Naive thymus-derived CD4-positive, alpha-beta T cell (primary cell): ENCODE results near the gene ABCB7. TPM values are rescaled to one million over a fixed set of nuclear protein-coding genes. Genes with fewer than 3 reads are reported as not detected.
A peak's percentile ranks its signal among the peaks of the same experiment; 100 is the strongest.

ENCODE experiments used
- ATAC-seq: fragments of 150-1000 bp; cut with Tn5 transposase; 2 replicates; pipeline ENCODE4 v1.10.0; 2021; ENCODE audit warnings: mild to moderate bottlenecking, moderate library complexity
- CTCF ChIA-PET: fragments of 350-600 bp; sonication (Branson Sonifier 250); formaldehyde crosslinking; loops from one replicate; lab custom pipeline; 2021; ENCODE audit warnings: antibody characterized with exemption; lab: Charles Lee
- POLR2A ChIA-PET: fragments of 350-600 bp; sonication (Branson Sonifier 250); formaldehyde crosslinking; loops from one replicate; lab custom pipeline; 2021; ENCODE audit warnings: antibody characterized with exemption, inconsistent platforms; lab: Charles Lee
- DNase-seq, 9 donors: peaks; one replicate each; pipeline versions ENCODE4 v3.0.0 to v3.0.0-alpha.2; 2020 to 2022; ENCODE audit warnings: mixed read lengths in 1 of 9
- H3K27ac ChIP-seq: one replicate; pipeline ENCODE4 v1.7.0; 2013; ENCODE audit warnings: mild to moderate bottlenecking, low read depth, low read length, moderate library complexity
- H3K27me3 ChIP-seq, 2 donors: one replicate each; pipeline ENCODE4 v1.7.0; 2013; ENCODE audit warnings: low read length in 2 of 2, mild to moderate bottlenecking in 2 of 2, moderate library complexity in 2 of 2; ENCODE audit not compliant: control insufficient read depth in 2 of 2, insufficient read depth in 2 of 2
- H3K36me3 ChIP-seq, 3 experiments: 1 replicate in 2 of 3; 2 replicates in 1 of 3; pipeline ENCODE4 v1.7.0; 2013; ENCODE audit warnings: low read length in 3 of 3, mild to moderate bottlenecking in 3 of 3, moderate library complexity in 1 of 3; ENCODE audit not compliant: insufficient read depth in 3 of 3, control insufficient read depth in 2 of 3
- H3K4me1 ChIP-seq, 2 donors: one replicate each; pipeline ENCODE4 v1.7.0; 2013; ENCODE audit warnings: low read length in 2 of 2, mild to moderate bottlenecking in 2 of 2, moderate library complexity in 1 of 2; ENCODE audit not compliant: control insufficient read depth in 2 of 2, insufficient read depth in 2 of 2
- H3K4me3 ChIP-seq: 2 replicates; pipeline ENCODE4 v1.7.0; 2013; ENCODE audit warnings: mild to moderate bottlenecking, low read length
- H3K9me3 ChIP-seq, 3 experiments: 1 replicate in 2 of 3; 2 replicates in 1 of 3; pipeline ENCODE4 v1.7.0; 2013; ENCODE audit warnings: low read length in 3 of 3; ENCODE audit not compliant: control insufficient read depth in 2 of 3
- H3K27ac Mint-ChIP-seq, 9 donors: one replicate each; pipeline ENCODE4 v1.8.0; 2020 to 2022; ENCODE audit warnings: mixed read lengths in 9 of 9, mild to moderate bottlenecking in 8 of 9, moderate library complexity in 5 of 9, inconsistent platforms in 2 of 9
- H3K27me3 Mint-ChIP-seq, 5 donors: one replicate each; pipeline ENCODE4 v1.8.0; 2021 to 2022; ENCODE audit warnings: mixed read lengths in 5 of 5, mild to moderate bottlenecking in 1 of 5
- H3K36me3 Mint-ChIP-seq, 5 donors: one replicate each; pipeline ENCODE4 v1.8.0; 2020 to 2022; ENCODE audit warnings: mixed read lengths in 5 of 5, mild to moderate bottlenecking in 3 of 5, inconsistent platforms in 1 of 5
- H3K4me1 Mint-ChIP-seq, 7 donors: one replicate each; pipeline ENCODE4 v1.8.0; 2020 to 2022; ENCODE audit warnings: mixed read lengths in 7 of 7, mild to moderate bottlenecking in 3 of 7, inconsistent platforms in 1 of 7
- H3K4me3 Mint-ChIP-seq, 10 donors: one replicate each; pipeline ENCODE4 v1.8.0; 2020 to 2022; ENCODE audit warnings: mild to moderate bottlenecking in 10 of 10, mixed read lengths in 10 of 10, moderate library complexity in 6 of 10, inconsistent platforms in 2 of 10
- H3K9me3 Mint-ChIP-seq, 11 donors: one replicate each; pipeline ENCODE4 v1.8.0; 2020 to 2022; ENCODE audit warnings: mixed read lengths in 11 of 11, mild to moderate bottlenecking in 4 of 11, inconsistent platforms in 1 of 11, moderate library complexity in 1 of 11
- intact Hi-C, 2 donors: fragments of 100-400 bp; cut with micrococcal nuclease; formaldehyde crosslinking; loops; one replicate each; pipeline ENCODE4 v1.15.1; 2023
- polyA plus RNA-seq, 2 donors: library from polyadenylated mRNA; unstranded; fragments of 300-500 nt; fragmentation: Illumina TruSeq; gene quantifications; one replicate each; pipeline ENCODE4 v1.2.3, GENCODE V29; 2021
- total RNA-seq, 6 experiments: library from RNA in 5 of 6; stranded (reverse) in 5 of 6; gene quantifications; 1 replicate in 5 of 6; 2 replicates in 1 of 6; pipeline ENCODE4 v1.2.3 and lab custom pipeline; 2021 to 2026

Gene ABCB7
- total and polyA plus RNA-seq, 7 experiments from 2014 or later: 13.0 to 33.0 (median 20.8) TPM

DNA sequence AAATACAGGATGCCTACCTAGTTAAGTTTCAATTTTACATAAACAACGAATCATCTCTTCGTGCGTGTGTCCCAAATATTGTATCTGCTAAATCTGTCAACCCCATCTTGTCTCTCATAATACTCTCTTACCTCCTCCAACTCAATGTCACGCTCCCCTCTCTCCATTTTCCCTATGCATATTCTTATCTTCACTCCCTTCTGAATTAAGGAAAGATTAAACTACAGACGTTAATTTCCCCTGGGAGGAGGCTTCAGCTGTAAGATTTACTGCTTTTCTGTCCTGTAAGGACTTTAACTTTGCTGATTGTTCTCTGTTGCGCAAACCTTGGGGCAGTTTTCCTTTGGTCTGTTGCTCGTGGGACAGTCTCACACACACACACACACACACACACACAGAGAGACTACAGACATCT is 455 bp upstream of the ABCB7 start:
- Mint-ChIP-seq H3K4me1 (peaks cover 10 to 61% (median 38%) of the 10 kb centered on the region in 7 donors), H3K4me3 (peak overlapping the region; percentile 87 to 100 (median 95)), H3K36me3 (peaks cover 0 to under 1% (median 0%) of the 10 kb centered on the region in 5 donors), H3K9me3 (no peaks in the 10 kb centered on the region), H3K27ac (peak overlapping the region; percentile 92 to 100 (median 96)), H3K27me3 (no peaks in the 10 kb centered on the region)
- H3K27me3 ChIP-seq: no peaks in the 10 kb centered on the region
- ATAC-seq: peak; percentile 58
- H3K36me3 ChIP-seq: no peaks in the 10 kb centered on the region
- intact Hi-C loops: loop anchor here (1.0 to 5.0 kb wide), 10 partner anchors 118 to 1594 kb away; partner anchors contain the start of genes RLIM (in 2 of the 2), UPRT (in 2 of the 2), CHIC1 (in 1 of the 2) and NEXMIF (in 1 of the 2)
- H3K4me1 ChIP-seq: no peaks in the 10 kb centered on the region
- peak overlapping the region; percentile 75 for H3K27ac ChIP-seq
- POLR2A ChIA-PET: interaction anchor here (0.6 to 2.0 kb wide), 6 partner anchors 11 to 1016 kb away, joined by 3 to 6 read pairs (median 4); partner anchors contain the start of genes NEXMIF, PBDC1 and UPRT
- H3K9me3 ChIP-seq: no peaks in the 10 kb centered on the region
- peak overlapping the region; percentile 86 for H3K4me3 ChIP-seq
- DNase-seq: peak in 5 of 9 donors; percentile 9 to 36 (median 31)
- CTCF ChIA-PET: interaction anchor here (0.7 kb wide), 1 partner anchor 54 kb away, joined by 3 read pairs; no protein-coding TSS in a partner anchor

DNA sequence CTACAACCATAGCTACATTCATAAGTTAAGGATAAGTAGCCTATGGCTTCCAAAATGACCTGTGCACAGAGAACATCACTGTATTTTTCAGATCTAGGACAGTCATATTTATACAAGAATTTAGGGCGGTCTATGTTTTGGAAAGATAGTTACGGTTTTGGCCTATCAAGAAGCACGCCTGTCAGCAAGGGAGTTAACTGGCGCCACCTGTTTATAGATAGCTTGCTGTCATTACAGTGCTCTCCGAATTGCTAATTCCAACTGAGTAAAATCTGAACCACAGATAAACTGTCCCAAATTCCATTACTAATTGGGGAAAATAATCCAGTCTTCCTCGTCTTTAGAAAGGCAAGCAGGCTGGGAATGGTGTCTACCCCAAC is 646 bp downstream of the ABCB7 start:
- H3K9me3 Mint-ChIP-seq: no peaks in the 10 kb centered on the region
- Histone ChIP-seq H3K27me3 (no peaks in the 10 kb centered on the region), H3K27ac (peak overlapping the region; percentile 75), H3K9me3 (no peaks in the 10 kb centered on the region), H3K4me1 (no peaks in the 10 kb centered on the region), H3K4me3 (peak overlapping the region; percentile 86), H3K36me3 (no peaks in the 10 kb centered on the region)
- H3K36me3 Mint-ChIP-seq: peaks cover 0 to 3% (median 0%) of the 10 kb centered on the region in 5 donors
- CTCF ChIA-PET: no interaction called here
- H3K27me3 Mint-ChIP-seq: no peaks in the 10 kb centered on the region
- peak; percentile 22 for ATAC-seq
- H3K27ac Mint-ChIP-seq: peak overlapping the region; percentile 92 to 100 (median 96)
- intact Hi-C loops: loop anchor here (5.0 kb wide), 4 partner anchors 213 to 1593 kb away; partner anchors contain the start of genes CHIC1 (in 1 of the 2), PBDC1 (in 1 of the 2) and RLIM (in 1 of the 2)
- peaks cover 10 to 69% (median 46%) of the 10 kb centered on the region in 7 donors for H3K4me1 Mint-ChIP-seq
- DNase-seq: peak in 1 of 9 donors; percentile 3
- H3K4me3 Mint-ChIP-seq: peak overlapping the region; percentile 87 to 100 (median 95)
- POLR2A ChIA-PET: no interaction called here

DNA sequence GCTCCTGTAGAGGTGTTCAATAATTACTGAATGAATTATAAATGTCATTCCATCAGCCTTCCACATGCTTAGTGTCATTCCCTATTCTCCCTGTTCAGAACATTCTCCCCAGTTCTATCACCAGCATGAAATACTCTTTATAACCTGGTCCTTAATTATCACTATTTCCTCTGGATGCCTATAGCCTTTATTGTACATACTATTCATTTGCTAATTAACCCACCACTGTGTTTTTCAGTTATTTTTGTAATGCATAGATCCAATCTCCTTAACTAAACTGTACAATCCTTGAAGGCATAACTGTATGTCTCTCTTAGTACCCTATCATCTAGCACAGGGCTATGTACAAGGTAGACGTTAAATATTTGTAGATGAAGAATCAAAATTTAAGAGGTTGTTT is 1.2 kb downstream of the ABCB7 start:
- Mint-ChIP-seq H3K4me1 (peaks cover 10 to 71% (median 47%) of the 10 kb centered on the region in 7 donors), H3K27ac (peak overlapping the region in 2 of 9 donors; percentile 99 to 100), H3K36me3 (peaks cover 0 to 3% (median 0%) of the 10 kb centered on the region in 5 donors), H3K27me3 (no peaks in the 10 kb centered on the region), H3K9me3 (no peaks in the 10 kb centered on the region), H3K4me3 (peak overlapping the region in 9 of 10 donors; percentile 11 to 100 (median 91))
- Histone ChIP-seq H3K4me1 (no peaks in the 10 kb centered on the region), H3K27me3 (no peaks in the 10 kb centered on the region), H3K9me3 (no peaks in the 10 kb centered on the region), H3K36me3 (no peaks in the 10 kb centered on the region), H3K27ac (no peak overlapping the region), H3K4me3 (no peak overlapping the region)
- CTCF ChIA-PET: no interaction called here
- intact Hi-C loops: loop anchor here (5.0 kb wide), 4 partner anchors 213 to 1593 kb away; partner anchors contain the start of genes CHIC1 (in 1 of the 2), PBDC1 (in 1 of the 2) and RLIM (in 1 of the 2)
- no peak for DNase-seq
- POLR2A ChIA-PET: interaction anchor here (0.7 kb wide), 1 partner anchor 119 kb away, joined by 3 read pairs; no protein-coding TSS in a partner anchor
- no peak for ATAC-seq

DNA sequence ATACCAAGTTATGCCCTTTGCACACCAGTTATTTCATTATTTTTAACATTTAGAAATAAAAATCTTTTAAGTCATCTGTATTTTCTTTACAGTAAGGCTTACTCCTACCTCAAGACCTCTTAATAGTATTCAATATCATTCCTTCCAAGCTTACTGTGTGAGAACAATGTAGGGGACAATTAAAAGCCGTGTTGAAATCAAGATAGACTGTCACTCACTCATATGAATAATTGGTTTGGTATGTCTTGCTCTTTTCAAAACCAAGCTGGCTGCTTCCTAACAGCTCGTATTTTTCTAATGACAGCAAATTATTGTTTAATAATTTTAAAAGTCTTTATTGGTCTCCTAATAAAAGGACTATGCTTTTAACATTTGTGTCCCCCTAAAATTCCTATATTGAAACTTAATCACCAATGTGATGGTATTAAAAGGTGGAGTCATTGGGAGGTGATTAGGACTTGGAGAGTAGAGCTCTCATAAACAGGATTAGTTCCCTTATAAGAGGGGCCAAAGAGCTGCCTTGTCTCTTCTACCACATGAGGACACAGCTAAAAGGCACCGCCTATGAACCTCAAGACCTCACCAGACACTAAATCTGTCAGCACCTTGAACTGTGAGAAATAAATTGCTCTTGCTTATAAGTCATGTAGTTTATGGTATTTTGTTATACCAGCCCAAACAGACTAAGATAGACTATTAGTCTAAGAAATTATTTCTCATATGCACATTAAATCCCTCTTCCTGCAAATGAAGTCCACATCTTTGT is 4.1 kb downstream of the ABCB7 start:
- no peak overlapping the region for H3K27ac ChIP-seq
- peaks cover 10 to 64% (median 36%) of the 10 kb centered on the region in 7 donors for H3K4me1 Mint-ChIP-seq
- H3K27ac Mint-ChIP-seq: no peak overlapping the region
- DNase-seq (no peak), ATAC-seq (no peak)
- H3K9me3 Mint-ChIP-seq: peaks cover 0 to 5% (median 0%) of the 10 kb centered on the region in 11 donors
- ChIA-PET CTCF (no interaction called here), POLR2A (no interaction called here)
- H3K27me3 ChIP-seq: no peaks in the 10 kb centered on the region
- intact Hi-C loops: no loop called here
- no peaks in the 10 kb centered on the region for H3K4me1 ChIP-seq
- no peaks in the 10 kb centered on the region for H3K9me3 ChIP-seq
- H3K4me3 Mint-ChIP-seq: peak overlapping the region in 2 of 10 donors; percentile 7 to 19
- no peak overlapping the region for H3K4me3 ChIP-seq
- H3K36me3 Mint-ChIP-seq: peaks cover 0 to 11% (median 6%) of the 10 kb centered on the region in 5 donors
- no peaks in the 10 kb centered on the region for H3K27me3 Mint-ChIP-seq
- no peaks in the 10 kb centered on the region for H3K36me3 ChIP-seq

DNA sequence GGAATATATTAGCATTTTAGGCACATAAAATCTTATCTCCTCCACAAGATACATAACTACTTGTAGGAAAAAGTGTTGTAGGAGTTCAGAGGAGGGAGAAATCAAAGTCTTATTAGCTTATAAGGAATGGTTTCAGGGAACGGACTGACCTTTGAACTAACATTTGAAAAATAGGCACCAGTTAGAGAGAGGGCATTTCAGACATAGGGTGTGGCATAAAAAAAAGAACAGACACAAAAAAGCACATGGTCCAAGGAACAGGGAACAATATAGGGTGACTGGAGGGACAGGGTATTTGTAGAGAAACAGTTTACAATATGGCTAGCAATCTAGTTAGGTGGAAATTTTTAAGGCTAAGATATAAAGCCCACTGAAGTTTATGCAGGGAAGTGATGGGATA is 6.4 kb downstream of the ABCB7 start:
- ATAC-seq: no peak
- ChIA-PET POLR2A (interaction anchor here (0.6 kb wide), 1 partner anchor 125 kb away, joined by 3 read pairs; no protein-coding TSS in a partner anchor), CTCF (interaction anchor here (0.6 kb wide), 1 partner anchor 66 kb away, joined by 3 read pairs; no protein-coding TSS in a partner anchor)
- Mint-ChIP-seq H3K4me3 (peak overlapping the region in 2 of 10 donors; percentile 3 to 12), H3K27me3 (no peaks in the 10 kb centered on the region), H3K27ac (peak overlapping the region in 3 of 9 donors; percentile 1 to 58 (median 50)), H3K9me3 (peaks cover 0 to 5% (median 0%) of the 10 kb centered on the region in 11 donors), H3K4me1 (peaks cover 9 to 69% (median 41%) of the 10 kb centered on the region in 7 donors), H3K36me3 (peaks cover 0 to 18% (median 6%) of the 10 kb centered on the region in 5 donors)
- H3K9me3 ChIP-seq: no peaks in the 10 kb centered on the region
- H3K4me3 ChIP-seq: no peak overlapping the region
- no peaks in the 10 kb centered on the region for H3K36me3 ChIP-seq
- no peak for DNase-seq
- intact Hi-C loops: no loop called here
- no peaks in the 10 kb centered on the region for H3K4me1 ChIP-seq
- H3K27ac ChIP-seq: no peak overlapping the region
- no peaks in the 10 kb centered on the region for H3K27me3 ChIP-seq

DNA sequence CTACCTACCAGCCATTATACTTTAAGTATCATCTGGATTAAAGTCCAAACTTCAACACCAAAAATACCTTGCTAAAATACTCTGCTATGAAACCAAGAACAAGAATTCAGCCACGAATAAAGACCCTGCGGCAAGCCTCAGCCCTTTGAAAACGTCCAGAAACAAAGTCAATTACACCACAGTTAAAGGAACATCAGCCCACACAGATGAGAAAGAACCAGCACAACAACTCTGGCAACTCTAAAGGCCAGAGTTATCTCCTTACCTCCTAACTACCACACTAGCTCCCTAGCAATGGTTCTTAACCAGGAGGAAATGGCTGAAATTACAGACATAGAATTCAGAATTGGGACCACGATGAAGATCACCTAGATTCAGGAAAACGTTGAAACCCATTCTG is 23.4 kb downstream of the ABCB7 start:
- peaks cover 0 to 13% (median 0%) of the 10 kb centered on the region in 11 donors for H3K9me3 Mint-ChIP-seq
- intact Hi-C loops: no loop called here
- H3K9me3 ChIP-seq: no peaks in the 10 kb centered on the region
- peak overlapping the region in 1 of 10 donors; percentile 34 for H3K4me3 Mint-ChIP-seq
- no peak overlapping the region for H3K4me3 ChIP-seq
- ATAC-seq (no peak), DNase-seq (no peak)
- H3K27ac Mint-ChIP-seq: peak overlapping the region in 2 of 9 donors; percentile 17 to 47
- H3K36me3 ChIP-seq: no peaks in the 10 kb centered on the region
- POLR2A ChIA-PET: no interaction called here
- H3K36me3 Mint-ChIP-seq: peaks cover 0 to 25% (median 10%) of the 10 kb centered on the region in 5 donors
- no peaks in the 10 kb centered on the region for H3K27me3 ChIP-seq
- no peaks in the 10 kb centered on the region for H3K4me1 ChIP-seq
- H3K27ac ChIP-seq: no peak overlapping the region
- peaks cover 5 to 57% (median 42%) of the 10 kb centered on the region in 7 donors for H3K4me1 Mint-ChIP-seq
- H3K27me3 Mint-ChIP-seq: no peaks in the 10 kb centered on the region
- CTCF ChIA-PET: no interaction called here
